Activated CD4-positive, alpha-beta T cell treated with anti-CD3 and anti-CD28 coated beads for 4 hours (primary cell): ENCODE measurements around the gene KCNK7.

Experiments
- DNase-seq, 2 donors: peaks; one replicate each; pipeline ENCODE4 v3.0.0-alpha.2; 2020

Gene KCNK7

GRCh38 chr11:65610404-65610803, 14.8 kb upstream of the KCNK7 start:
- no peak for DNase-seq

GRCh38 chr11:65609665-65610064, 14.1 kb upstream of the KCNK7 start:
- no peak for DNase-seq

- no peak for DNase-seq
Observed at GRCh38 chr11:65609229-65609628, 13.6 kb upstream of the KCNK7 start.

DNA sequence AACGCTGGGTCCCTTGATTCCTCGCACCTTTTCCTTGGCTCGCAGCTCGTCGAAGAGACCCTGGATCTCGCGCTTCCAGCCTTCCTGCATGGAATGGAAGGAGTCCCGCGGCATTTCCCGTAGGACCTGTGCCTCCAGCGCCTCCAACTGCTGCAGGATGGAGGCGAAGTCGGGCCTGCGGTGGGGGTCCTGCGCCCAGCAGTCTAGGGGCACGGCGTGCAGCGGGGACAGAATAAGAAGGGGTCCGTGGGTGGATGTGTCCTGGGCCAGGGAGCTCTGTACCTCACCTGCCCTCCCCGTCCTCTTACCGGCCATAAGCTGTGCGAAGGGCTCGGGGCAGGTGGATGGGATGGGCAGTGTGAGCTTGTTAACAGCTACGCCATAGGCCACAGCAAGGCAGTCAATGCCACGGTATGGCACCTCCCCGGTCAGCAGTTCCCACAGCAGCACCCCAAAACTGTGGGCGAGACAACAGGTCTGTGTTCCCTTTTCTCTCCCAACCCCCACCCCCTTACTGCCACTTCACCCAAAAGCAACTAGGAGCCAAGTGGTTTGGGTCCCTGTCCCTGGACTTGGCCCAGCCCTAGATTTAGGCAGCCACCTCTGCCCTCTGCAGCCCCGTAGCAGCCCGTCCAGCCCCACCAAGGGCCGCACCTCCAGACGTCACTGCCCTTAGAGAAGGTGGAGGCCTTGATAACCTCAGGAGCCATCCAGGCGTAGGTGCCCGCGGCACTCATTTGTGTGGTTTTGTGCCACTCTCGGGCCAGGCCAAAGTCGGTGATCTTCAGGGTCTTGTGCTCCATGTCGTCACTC, 12.2 kb upstream of the KCNK7 start:
- DNase-seq, result no peak

- DNase-seq, result no peak
Observed at GRCh38 chr11:65606876-65607613, 11.4 kb upstream of the KCNK7 start.

- DNase-seq, result no peak
Observed at GRCh38 chr11:65604258-65604657, 8.7 kb upstream of the KCNK7 start.

GRCh38 chr11:65599955-65600246, 4.3 kb upstream of the KCNK7 start:
- DNase-seq, result no peak

- no peak for DNase-seq
Observed at GRCh38 chr11:65599216-65599954, 3.8 kb upstream of the KCNK7 start.

GRCh38 chr11:65598258-65598699, 2.7 kb upstream of the KCNK7 start:
- DNase-seq, result no peak

DNA sequence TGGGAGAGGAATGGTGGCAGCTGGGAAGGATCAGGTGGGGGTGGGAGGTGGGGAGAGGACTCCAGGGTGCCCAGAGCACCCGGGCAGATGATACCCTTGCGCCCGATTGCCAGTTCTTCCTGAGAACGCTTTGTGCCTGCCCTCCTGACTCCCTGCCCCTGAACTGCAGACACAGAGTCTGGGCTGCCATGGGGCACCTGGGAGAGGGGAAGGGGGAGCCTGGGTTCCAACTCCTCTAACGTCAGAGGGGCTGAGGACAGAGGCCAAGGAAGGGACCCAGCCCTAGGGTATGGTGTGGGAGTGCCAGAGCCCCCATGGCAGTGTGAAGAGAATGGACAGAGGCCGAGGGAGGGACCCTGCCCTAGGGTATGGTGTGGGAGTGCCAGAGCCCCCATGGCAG, 920 bp upstream of the KCNK7 start:
- DNase-seq, result no peak

DNA sequence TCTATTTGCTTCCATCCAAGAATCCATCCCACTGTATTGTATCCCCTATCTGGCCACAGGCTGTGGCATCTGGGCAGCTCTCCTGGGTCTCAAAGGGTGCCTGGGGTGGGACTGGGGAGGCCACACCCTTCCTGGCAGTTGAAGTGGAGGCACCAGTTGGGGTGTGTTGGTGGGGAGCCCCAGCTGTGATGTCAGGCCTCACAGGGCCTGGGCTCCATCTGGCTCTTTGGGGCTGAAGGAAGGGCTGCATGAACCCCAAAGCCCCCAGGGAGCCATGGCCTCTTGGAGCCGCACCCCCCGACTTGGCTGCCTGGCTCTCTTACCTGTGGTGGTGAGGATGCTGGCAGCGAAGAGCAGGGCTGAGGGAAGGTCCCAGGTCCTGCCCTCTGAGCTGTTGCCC, 469 bp downstream of the KCNK7 start:
- no peak for DNase-seq

GRCh38 chr11:65593518-65594414, 1.8 kb downstream of the KCNK7 start:
- DNase-seq, result peak in 1 of 2 donors; percentile 51

DNA sequence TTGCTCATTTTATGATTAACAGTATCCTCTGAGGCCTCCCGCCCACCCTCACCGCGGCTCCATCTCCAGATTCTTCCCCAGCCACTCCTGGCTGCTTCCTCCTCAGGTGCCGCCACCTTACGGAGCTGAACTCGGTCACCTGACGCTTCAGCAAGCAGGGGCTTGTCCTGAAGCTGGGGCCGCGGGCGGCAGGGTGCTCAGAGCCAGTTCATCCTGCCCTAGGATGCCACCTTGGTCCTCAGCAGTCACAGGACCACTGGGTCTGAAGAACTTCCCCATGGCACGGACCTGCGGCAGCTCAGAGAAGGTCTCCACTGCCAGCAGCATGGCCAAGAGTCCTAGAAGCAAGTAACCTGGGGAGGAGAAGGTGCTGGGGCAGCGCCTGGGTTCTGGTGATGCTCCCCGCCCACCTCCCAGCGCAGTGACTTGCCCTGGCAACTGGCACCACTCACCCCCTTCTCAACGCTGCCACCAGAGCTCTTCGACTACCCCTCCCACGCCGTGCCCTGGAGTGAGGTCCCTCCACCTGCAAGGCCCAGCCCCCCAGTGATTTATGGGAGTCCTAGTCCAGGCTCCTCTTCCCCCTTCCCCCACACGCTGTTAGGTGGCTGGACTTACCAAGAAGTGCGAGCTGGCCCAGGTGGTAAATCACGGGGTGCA, 2.6 kb downstream of the KCNK7 start:
- DNase-seq, result no peak

- no peak for DNase-seq
Observed at GRCh38 chr11:65591939-65592857, 3.4 kb downstream of the KCNK7 start.

DNA sequence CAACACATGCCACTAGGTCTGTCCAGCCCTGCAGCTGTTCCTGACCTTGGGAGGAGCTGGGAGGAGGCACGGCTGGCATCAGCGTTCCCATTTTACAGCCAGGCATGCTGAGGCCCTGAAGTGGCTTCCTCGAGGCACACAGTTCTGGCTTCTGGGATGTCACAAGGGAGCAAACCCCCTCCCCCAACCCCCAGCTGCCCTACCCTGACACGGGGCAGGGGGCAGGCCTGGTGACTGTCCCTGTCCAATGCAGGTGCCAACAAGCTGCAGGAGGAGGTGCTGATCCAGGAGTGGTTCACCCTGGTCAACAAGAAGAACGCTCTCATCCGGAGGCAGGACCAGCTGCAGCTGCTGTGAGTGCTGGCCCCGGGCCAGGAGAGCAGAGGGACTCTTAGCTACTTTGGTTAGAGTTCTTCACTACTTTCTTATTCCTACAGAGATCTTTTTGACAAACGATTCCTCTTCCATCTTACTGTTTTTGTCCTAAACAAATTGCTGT, 5.3 kb downstream of the KCNK7 start:
- no peak for DNase-seq

- no peak for DNase-seq
Observed at GRCh38 chr11:65589444-65590239, 6.0 kb downstream of the KCNK7 start.

DNA sequence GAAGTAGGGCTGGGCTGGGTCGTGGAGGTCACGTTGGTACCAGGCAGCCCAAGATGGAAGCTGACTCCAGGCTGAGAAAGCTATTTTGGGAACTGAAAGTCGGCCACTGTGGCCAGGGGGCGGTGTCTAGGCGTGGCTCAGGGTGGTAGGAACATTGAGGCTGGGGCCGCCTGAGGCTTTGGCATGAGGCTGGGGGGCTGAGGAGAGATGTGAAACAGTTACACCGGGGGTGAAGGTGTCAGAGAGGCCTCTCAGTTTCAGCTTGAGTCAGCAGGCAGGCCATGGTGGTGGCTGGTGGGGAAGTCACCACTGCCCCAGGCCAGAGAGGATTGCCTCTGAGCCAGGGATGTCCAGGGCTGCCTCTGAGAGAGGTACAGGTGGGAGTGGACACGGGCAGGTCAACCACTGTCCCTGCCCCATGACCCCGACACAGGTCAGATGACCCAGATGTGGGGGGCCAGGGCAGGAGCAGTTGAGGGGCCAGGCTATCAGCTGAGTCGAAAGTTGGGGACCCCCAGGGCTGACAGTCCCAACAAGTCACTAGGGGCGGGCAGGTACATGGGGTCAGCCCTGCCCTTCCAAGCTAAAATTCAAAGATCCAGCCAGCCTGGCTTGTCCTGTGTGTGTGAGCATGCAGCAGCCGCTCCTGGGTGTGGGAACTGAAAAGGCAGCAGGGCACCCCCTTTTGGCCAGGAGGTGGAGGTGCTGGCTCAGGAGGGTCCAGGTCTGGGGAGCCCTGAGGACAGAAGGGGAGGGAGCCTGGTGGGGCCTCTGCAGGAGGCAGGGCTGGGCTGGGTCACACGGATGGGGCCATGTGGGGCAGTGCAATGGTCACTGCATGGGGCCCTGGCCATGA, 7.2 kb downstream of the KCNK7 start:
- DNase-seq, result peak; percentile 75 to 76

- no peak for DNase-seq
Observed at GRCh38 chr11:65586676-65587075, 8.9 kb downstream of the KCNK7 start.

GRCh38 chr11:65586247-65586630, 9.4 kb downstream of the KCNK7 start:
- DNase-seq, result no peak
